ENCODE data around the gene SHB. TPM values are rescaled to one million over a fixed set of nuclear protein-coding genes. Genes with fewer than 3 reads are reported as not detected.

The SHB gene
- total and polyA plus RNA-seq, 2 experiments from 2014 or later = 20.8 to 48.3 TPM

DNA sequence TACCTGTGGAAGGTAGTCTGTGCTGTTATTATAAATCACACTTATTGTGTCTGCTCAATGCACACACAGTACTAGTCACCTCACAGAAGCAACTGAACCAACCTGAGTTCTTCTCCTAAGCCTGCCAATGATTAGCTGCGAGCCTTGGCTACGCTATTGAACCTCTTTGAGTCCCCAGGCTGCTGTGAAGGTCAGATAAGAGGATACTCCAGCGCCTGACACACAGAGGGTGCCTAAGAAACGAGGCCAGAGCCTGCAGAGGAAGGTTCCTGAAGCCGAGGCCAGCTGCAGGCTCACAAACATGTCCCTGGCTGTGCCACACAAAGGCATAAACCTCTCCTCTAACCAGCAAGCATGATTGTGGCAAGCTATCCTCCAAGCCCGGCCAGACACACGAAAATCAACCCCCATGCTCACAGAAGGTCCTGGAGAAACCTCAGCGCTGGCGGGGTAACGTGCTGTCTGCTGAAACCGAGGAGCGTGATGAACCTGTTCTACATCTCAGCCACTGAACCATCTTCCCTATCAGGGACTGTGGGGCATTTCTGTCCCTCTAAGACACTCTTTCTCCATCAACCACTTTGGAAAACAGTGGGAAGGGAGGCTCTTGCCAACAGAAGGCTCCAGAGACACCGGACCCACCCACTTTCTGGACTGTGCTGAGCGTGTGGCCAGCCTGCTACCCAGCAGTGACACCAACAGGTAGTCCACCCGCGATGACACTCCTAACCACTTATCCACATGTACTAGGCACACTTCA lies 111.9 kb downstream of the SHB start:
- Histone ChIP-seq H3K9me3 (ENCODE audit: low read depth) (no peaks in the 10 kb centered on the region), H3K36me3 (replicated peaks; ENCODE audit: insufficient read depth, low read depth) (no peaks in the 10 kb centered on the region), H3K27ac (no peak overlapping the region), H3K4me3 (no peak overlapping the region), H4K20me1 (ENCODE audit: insufficient read depth, poor library complexity, severe bottlenecking) (no peaks in the 10 kb centered on the region), H3K9me2 (replicated peaks; ENCODE audit: insufficient read depth) (no peaks in the 10 kb centered on the region), H3K27me3 (no peaks in the 10 kb centered on the region), H3K79me2 (peaks cover 28% of the 10 kb centered on the region), H2AFZ (no peak overlapping the region), H3K4me1 (ENCODE audit: insufficient read depth) (peaks cover 5% of the 10 kb centered on the region), H3K4me2 (no peak overlapping the region)
- 83% methylated on average over 16 of the region's 16 CpGs for WGBS (ENCODE audit: low lambda C conversion rate, missing lambda C conversion rate)
- TF ChIP-seq EZH2 (IDR thresholded peaks at IDR 0.05; ENCODE audit: borderline replicate concordance) = no peak
- no peak for TF ChIP-seq CTCF (IDR thresholded peaks at IDR 0.05; ENCODE audit: poor library complexity)
- TF ChIP-seq EZH2phosphoT487 (IDR thresholded peaks at IDR 0.05; ENCODE audit: low read depth, severe bottlenecking, unreplicated experiment) = no peak
- no peak for DNase-seq (ENCODE audit: low spot score)

DNA sequence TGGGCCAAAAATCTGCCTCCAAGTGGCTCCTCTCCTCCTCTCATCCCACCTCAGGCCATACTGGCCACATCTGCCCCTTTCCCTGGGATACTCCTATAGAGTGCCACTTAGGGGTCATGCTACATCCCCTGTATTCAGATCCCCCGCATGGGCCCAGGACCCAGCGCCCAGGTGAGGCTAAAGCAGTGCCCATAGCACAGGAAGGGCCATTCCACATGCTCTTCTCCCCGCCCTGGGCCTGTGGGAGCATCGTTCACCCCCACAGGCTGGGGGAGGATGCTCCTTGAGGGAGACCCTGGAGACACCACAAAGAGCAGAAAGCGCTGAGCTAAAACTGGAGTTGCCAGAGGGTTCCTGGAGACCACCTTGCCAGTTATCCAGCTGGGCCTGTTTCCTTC lies 112.6 kb downstream of the SHB start:
- H3K4me1 ChIP-seq (ENCODE audit: insufficient read depth) = peaks cover 5% of the 10 kb centered on the region
- H3K27me3 ChIP-seq = no peaks in the 10 kb centered on the region
- H2AFZ ChIP-seq = no peak overlapping the region
- TF ChIP-seq EZH2phosphoT487 (IDR thresholded peaks at IDR 0.05; ENCODE audit: low read depth, severe bottlenecking, unreplicated experiment) (no peak), CTCF (IDR thresholded peaks at IDR 0.05; ENCODE audit: poor library complexity) (no peak), EZH2 (IDR thresholded peaks at IDR 0.05; ENCODE audit: borderline replicate concordance) (no peak)
- H3K4me2 ChIP-seq = no peak overlapping the region
- no peaks in the 10 kb centered on the region for H3K9me2 ChIP-seq (replicated peaks; ENCODE audit: insufficient read depth)
- H3K79me2 ChIP-seq = peaks cover 22% of the 10 kb centered on the region
- H3K9me3 ChIP-seq (ENCODE audit: low read depth) = no peaks in the 10 kb centered on the region
- no peak overlapping the region for H3K4me3 ChIP-seq
- no peaks in the 10 kb centered on the region for H4K20me1 ChIP-seq (ENCODE audit: insufficient read depth, poor library complexity, severe bottlenecking)
- H3K27ac ChIP-seq = no peak overlapping the region
- no peaks in the 10 kb centered on the region for H3K36me3 ChIP-seq (replicated peaks; ENCODE audit: insufficient read depth, low read depth)
- DNase-seq (ENCODE audit: low spot score) = no peak
- over 99% methylated on average over 5 of the region's 5 CpGs for WGBS (ENCODE audit: low lambda C conversion rate, missing lambda C conversion rate)

DNA sequence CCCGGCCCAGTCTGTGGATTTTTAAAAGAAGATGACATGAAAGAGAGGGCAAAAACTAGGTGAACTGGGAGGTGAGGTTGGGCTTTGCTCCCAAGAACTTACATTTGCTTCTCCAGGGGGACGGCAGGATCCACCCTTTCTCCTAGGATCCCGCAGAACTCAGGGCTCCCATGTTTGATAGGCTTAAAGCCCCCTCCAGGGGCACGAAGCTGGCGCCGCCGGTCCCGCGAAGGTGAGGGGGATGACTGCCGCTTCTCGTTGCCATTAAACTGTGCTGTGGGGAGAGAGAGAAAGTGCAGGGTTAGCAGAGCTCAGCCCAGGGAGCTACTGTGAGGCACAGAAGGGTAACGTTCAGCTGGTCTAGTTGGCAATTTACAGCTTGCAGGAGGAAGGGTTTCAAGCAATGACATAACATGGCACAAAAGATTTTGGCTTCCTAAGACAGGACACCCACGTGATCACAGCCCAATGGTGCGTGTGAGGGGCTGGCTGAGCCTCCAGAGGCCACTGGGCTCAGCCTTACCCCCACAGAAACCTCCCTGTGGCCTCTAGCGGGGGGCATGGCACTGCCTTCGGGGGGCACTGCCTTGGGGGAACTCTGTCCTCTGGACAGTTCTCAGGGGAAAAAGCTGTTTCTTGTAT lies 113.1 kb downstream of the SHB start:
- Histone ChIP-seq H3K9me2 (replicated peaks; ENCODE audit: insufficient read depth) (no peaks in the 10 kb centered on the region), H3K36me3 (replicated peaks; ENCODE audit: insufficient read depth, low read depth) (no peaks in the 10 kb centered on the region), H3K27me3 (no peaks in the 10 kb centered on the region), H3K27ac (no peak overlapping the region), H4K20me1 (ENCODE audit: insufficient read depth, poor library complexity, severe bottlenecking) (no peaks in the 10 kb centered on the region), H3K4me1 (ENCODE audit: insufficient read depth) (peaks cover 5% of the 10 kb centered on the region), H3K4me3 (no peak overlapping the region), H3K9me3 (ENCODE audit: low read depth) (no peaks in the 10 kb centered on the region), H2AFZ (no peak overlapping the region), H3K79me2 (peaks cover 18% of the 10 kb centered on the region), H3K4me2 (no peak overlapping the region)
- WGBS (ENCODE audit: low lambda C conversion rate, missing lambda C conversion rate) = 92% methylated on average over 14 of the region's 16 CpGs
- DNase-seq (ENCODE audit: low spot score) = no peak
- TF ChIP-seq EZH2 (IDR thresholded peaks at IDR 0.05; ENCODE audit: borderline replicate concordance) (no peak), EZH2phosphoT487 (IDR thresholded peaks at IDR 0.05; ENCODE audit: low read depth, severe bottlenecking, unreplicated experiment) (no peak), CTCF (IDR thresholded peaks at IDR 0.05; ENCODE audit: poor library complexity) (no peak)
